A549 (cell line): ENCODE data around the gene MMP25. TPM values are rescaled to one million over a fixed set of nuclear protein-coding genes. Genes with fewer than 3 reads are reported as not detected.

Experiments
- ATOH8 ChIP-seq: fragments of 250-450 bp; sonication (Bioruptor Pico); IDR thresholded peaks from 2 replicates; pipeline ENCODE4 v1.5.0; 2020; ENCODE audit warnings: low read depth, mild to moderate bottlenecking, moderate library complexity
- BCL3 ChIP-seq: fragments of >200 bp; sonication (Bioruptor Twin); formaldehyde crosslinking; IDR thresholded peaks from 3 replicates; pipeline ENCODE4 v1.6.1; 2016
- CBX8 ChIP-seq: fragments of 200-600 bp; sonication (generic); IDR thresholded peaks from 2 replicates; pipeline ENCODE4 v1.6.1; 2016
- CEBPB ChIP-seq, 2 experiments: fragments of >200 bp in 1 of 2; sonication (Bioruptor Twin) in 1 of 2; formaldehyde crosslinking in 1 of 2; IDR thresholded peaks; 2 replicates each; pipeline ENCODE4 v1.6.1; 2012 to 2016
- CHD2 ChIP-seq: fragments of 150-350 bp; IDR thresholded peaks from 2 replicates; pipeline ENCODE4 v1.6.1; 2014; ENCODE audit warnings: low read length; ENCODE audit not compliant: partially characterized antibody
- EHF ChIP-seq: fragments of 250-450 bp; sonication (Bioruptor Pico); IDR thresholded peaks from 2 replicates; pipeline ENCODE4 v1.5.0; 2020; ENCODE audit warnings: mild to moderate bottlenecking
- EHMT2 ChIP-seq: fragments of 200-600 bp; sonication (generic); IDR thresholded peaks from 2 replicates; pipeline ENCODE4 v1.6.1; 2016; ENCODE audit warnings: antibody characterized with exemption, low read depth, mild to moderate bottlenecking, moderate library complexity
- EP300 ChIP-seq, 2 experiments: fragments of >200 bp; sonication (Bioruptor Twin); formaldehyde crosslinking; IDR thresholded peaks; 2 replicates in 1 of 2; 3 replicates in 1 of 2; pipeline ENCODE4 v1.6.1; 2016 to 2017
- FOSB ChIP-seq: fragments of 250-450 bp; sonication (Bioruptor Pico); IDR thresholded peaks from 2 replicates; pipeline ENCODE4 v1.5.0; 2020; ENCODE audit warnings: mild to moderate bottlenecking, moderate library complexity
- FOSL2 ChIP-seq, 2 experiments: fragments of 450-650 bp in 1 of 2; fragments of >200 bp in 1 of 2; sonication (Bioruptor Twin) in 1 of 2; formaldehyde crosslinking; IDR thresholded peaks; 2 replicates each; pipeline versions ENCODE4 v1.5.0 to v1.6.1; 2016 to 2020; ENCODE audit warnings: mild to moderate bottlenecking in 1 of 2, moderate library complexity in 1 of 2
- FOXS1 ChIP-seq: fragments of 250-450 bp; sonication (Bioruptor Pico); IDR thresholded peaks from 2 replicates; pipeline ENCODE4 v1.5.0; 2020; ENCODE audit warnings: mild to moderate bottlenecking, moderate library complexity
- GATA3 ChIP-seq: IDR thresholded peaks from 2 replicates; pipeline ENCODE4 v1.6.1; 2012; ENCODE audit warnings: borderline replicate concordance
- HEYL ChIP-seq: fragments of 250-450 bp; sonication (Bioruptor Pico); IDR thresholded peaks from 2 replicates; pipeline ENCODE4 v1.8.0; 2021; ENCODE audit warnings: mild to moderate bottlenecking, moderate library complexity
- HOXB5 ChIP-seq: fragments of 250-450 bp; sonication (Bioruptor Pico); IDR thresholded peaks from 2 replicates; pipeline ENCODE4 v1.5.0; 2020; ENCODE audit warnings: mild to moderate bottlenecking, moderate library complexity
- JUN ChIP-seq, 2 experiments: fragments of >200 bp; sonication (Bioruptor Twin); formaldehyde crosslinking; IDR thresholded peaks; 2 replicates in 1 of 2; 3 replicates in 1 of 2; pipeline ENCODE4 v1.6.1; 2016 to 2017
- JUNB ChIP-seq: fragments of >200 bp; sonication (Bioruptor Twin); formaldehyde crosslinking; IDR thresholded peaks from 2 replicates; pipeline ENCODE4 v1.6.1; 2016
- KDM5A ChIP-seq: fragments of 200-600 bp; sonication (generic); IDR thresholded peaks from 2 replicates; pipeline ENCODE4 v1.6.1; 2016; ENCODE audit warnings: antibody characterized with exemption, mild to moderate bottlenecking
- MAZ ChIP-seq: fragments of 150-350 bp; IDR thresholded peaks from 2 replicates; pipeline ENCODE4 v1.6.1; 2014; ENCODE audit warnings: antibody characterized with exemption, low read depth, low read length, borderline replicate concordance
- MYC ChIP-seq: IDR thresholded peaks from 2 replicates; pipeline ENCODE4 v1.6.1; 2012; ENCODE audit warnings: mild to moderate bottlenecking, inconsistent platforms, low read length, improper control_type of control experiment, borderline replicate concordance
- POLR2A ChIP-seq: IDR thresholded peaks from 2 replicates; pipeline ENCODE4 v1.6.1; 2012; ENCODE audit warnings: mild to moderate bottlenecking, low read length
- RAD21 ChIP-seq, 2 experiments: fragments of >200 bp in 1 of 2; sonication (Bioruptor Twin) in 1 of 2; formaldehyde crosslinking in 1 of 2; IDR thresholded peaks in 1 of 2; conservative IDR thresholded peaks in 1 of 2; 2 replicates in 1 of 2; 3 replicates in 1 of 2; pipeline ENCODE4 v1.6.1; 2012 to 2018; ENCODE audit warnings: inconsistent platforms in 1 of 2
- RARB ChIP-seq: fragments of 250-450 bp; sonication (Bioruptor Pico); IDR thresholded peaks from 2 replicates; pipeline ENCODE4 v1.8.0; 2021; ENCODE audit warnings: mild to moderate bottlenecking, moderate library complexity
- REST ChIP-seq: fragments of 200-600 bp; sonication (generic); IDR thresholded peaks from 2 replicates; pipeline ENCODE4 v1.6.1; 2016; ENCODE audit warnings: antibody characterized with exemption, mild to moderate bottlenecking, moderate library complexity
- ZC3H11A ChIP-seq: fragments of 450-650 bp; IDR thresholded peaks from 2 replicates; pipeline ENCODE4 v1.6.1; 2014; ENCODE audit warnings: antibody characterized with exemption, mild to moderate bottlenecking
- ZSCAN20 ChIP-seq: fragments of 250-450 bp; sonication (Bioruptor Pico); IDR thresholded peaks from 2 replicates; pipeline ENCODE4 v1.8.0; 2022; ENCODE audit warnings: mild to moderate bottlenecking, moderate library complexity
- polyA plus RNA-seq, 4 experiments: library from polyadenylated mRNA; depleted of rRNA in 3 of 4; stranded (reverse); fragments of >200 nt; fragmentation: RNase III in 1 of 4; extraction: RNeasy Plus Mini Kit Qiagen cat#74134 plus additional on column Dnase treatment in 1 of 4; gene quantifications; 2 replicates in 3 of 4; 3 replicates in 1 of 4; pipeline ENCODE4 v1.2.3, GENCODE V29; 2011 to 2017
- TF ChIP-seq, protein P1 (sequence below): IDR thresholded peaks from 2 replicates; pipeline ENCODE4 v1.6.1; 2012
- TF ChIP-seq, protein P2 (sequence below): fragments of 150-350 bp; IDR thresholded peaks from 2 replicates; pipeline ENCODE4 v1.6.1; 2014; ENCODE audit warnings: low read depth, mild to moderate bottlenecking, low read length

Gene MMP25
- polyA plus RNA-seq, 2 of the 4 experiments (the other 2 are of a cell fraction) = 0.04 to 0.31 TPM

DNA sequence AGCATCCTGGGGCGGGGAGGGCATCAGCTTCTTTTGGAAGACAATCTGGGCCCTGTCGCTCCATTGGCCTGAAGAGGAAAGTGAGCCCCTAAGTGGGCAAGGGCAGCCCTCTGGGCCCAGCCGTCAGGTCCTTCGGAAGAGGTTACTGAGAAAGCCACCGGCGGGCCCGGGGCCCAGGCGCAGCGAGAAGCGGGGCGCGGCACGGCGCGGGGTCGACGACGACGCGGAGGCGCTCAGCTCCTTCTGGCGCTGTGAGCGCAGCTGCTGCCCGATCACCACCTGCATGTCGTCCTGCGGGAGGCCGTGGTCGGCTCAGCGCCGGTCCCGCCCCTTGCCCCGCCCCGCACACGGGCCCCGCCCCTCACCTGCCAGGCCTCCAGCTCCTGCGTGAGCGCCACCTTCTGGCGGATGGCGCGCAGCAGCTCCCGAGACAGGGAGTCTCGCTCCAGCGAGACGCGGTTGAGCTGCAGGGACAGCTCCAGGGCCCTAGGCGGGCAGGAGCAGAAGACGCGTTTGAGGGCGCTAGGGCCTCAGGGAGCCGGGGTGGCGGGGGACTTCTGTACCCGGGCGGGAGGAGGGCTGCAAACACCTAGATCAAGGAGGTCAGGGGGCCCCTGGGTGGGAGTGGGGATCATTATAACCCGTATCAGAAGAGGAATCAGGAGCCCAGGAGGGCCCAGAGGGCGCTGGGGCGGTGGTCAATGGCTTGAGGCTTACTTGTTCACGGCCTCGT lies 18.2 kb upstream of the MMP25 start (continued):
- TF ChIP-seq FOSB (CRISPR knock-in tag) (no peak), CEBPB (IDR thresholded peaks at IDR 0.05) (no peak), ATOH8 (no peak), KDM5A (no peak), GATA3 (no peak), FOXS1 (CRISPR knock-in tag) (no peak), EHF (CRISPR knock-in tag) (no peak), ZSCAN20 (CRISPR knock-in tag) (no peak), JUNB (no peak), ZC3H11A (no peak), MAZ (no peak), EHMT2 (no peak), JUN (IDR thresholded peaks at IDR 0.05) (peak in 1 of 2 experiments; percentile 72; a peak in 2 of 5 replicates), FOSL2 (IDR thresholded peaks at IDR 0.05) (no peak), FOSL2 (CRISPR knock-in tag; IDR thresholded peaks at IDR 0.05) (no peak), MYC (no peak), HOXB5 (CRISPR knock-in tag) (no peak), CHD2 (no peak), HEYL (CRISPR knock-in tag) (no peak), BCL3 (no peak), RARB (CRISPR knock-in tag) (0 out of 2 replicates have a peak, but pooled peaks have one; percentile 48), EP300 (IDR thresholded peaks at IDR 0.05) (no peak), RAD21 (conservative IDR thresholded peaks at IDR 0.05 in 1 of 2, IDR thresholded peaks at IDR 0.05 in 1 of 2) (peak; percentile 45 to 64), POLR2A (no peak), REST (no peak), CBX8 (no peak)
- TF ChIP-seq, protein P1, sequence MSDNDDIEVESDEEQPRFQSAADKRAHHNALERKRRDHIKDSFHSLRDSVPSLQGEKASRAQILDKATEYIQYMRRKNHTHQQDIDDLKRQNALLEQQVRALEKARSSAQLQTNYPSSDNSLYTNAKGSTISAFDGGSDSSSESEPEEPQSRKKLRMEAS = no peak
- TF ChIP-seq, protein P2, sequence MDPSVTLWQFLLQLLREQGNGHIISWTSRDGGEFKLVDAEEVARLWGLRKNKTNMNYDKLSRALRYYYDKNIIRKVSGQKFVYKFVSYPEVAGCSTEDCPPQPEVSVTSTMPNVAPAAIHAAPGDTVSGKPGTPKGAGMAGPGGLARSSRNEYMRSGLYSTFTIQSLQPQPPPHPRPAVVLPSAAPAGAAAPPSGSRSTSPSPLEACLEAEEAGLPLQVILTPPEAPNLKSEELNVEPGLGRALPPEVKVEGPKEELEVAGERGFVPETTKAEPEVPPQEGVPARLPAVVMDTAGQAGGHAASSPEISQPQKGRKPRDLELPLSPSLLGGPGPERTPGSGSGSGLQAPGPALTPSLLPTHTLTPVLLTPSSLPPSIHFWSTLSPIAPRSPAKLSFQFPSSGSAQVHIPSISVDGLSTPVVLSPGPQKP = no peak
